HG02571 (cell line): ENCODE results near the gene BRSK1.
"Not testable (repeated sequence)": the region's sequence is repeated elsewhere in the genome, so short reads cannot be mapped to it uniquely, and the experiment has no call there.

Experiments used
- ATAC-seq: cut with Tn5 transposase; IDR thresholded peaks from one replicate; pipeline ENCODE4 v1.9.1; 2021; ENCODE audit warnings: mild to moderate bottlenecking, moderate library complexity; ENCODE audit not compliant: unreplicated experiment

The BRSK1 gene

GRCh38 chr19:55325172-55325571 lies 41.4 kb downstream of the BRSK1 start, which contains the start of gene TMEM150B:
Gene TMEM150B, minus strand, starts transcription at chr19:55325341. Its CDS starts 4,305 bp downstream, at chr19:55321036.
- ATAC-seq = no peak

- not testable (repeated sequence) for ATAC-seq
Observed at GRCh38 chr19:55328774-55329318, 45.0 kb downstream of the BRSK1 start.

GRCh38 chr19:55329791-55330190 lies 46.0 kb downstream of the BRSK1 start:
- ATAC-seq = not testable (repeated sequence)

- no peak for ATAC-seq
Observed at GRCh38 chr19:55333870-55334269, 50.1 kb downstream of the BRSK1 start.

GRCh38 chr19:55336101-55336500 lies 52.3 kb downstream of the BRSK1 start:
- no peak for ATAC-seq

- peak; percentile 84 for ATAC-seq
Observed at GRCh38 chr19:55339105-55339888, 55.5 kb downstream of the BRSK1 start, which contains the start of gene KMT5C. Gene KMT5C, plus strand, starts transcription at chr19:55339876. Its CDS starts 2,061 bp downstream, at chr19:55341937.

GRCh38 chr19:55339889-55340783 lies 56.3 kb downstream of the BRSK1 start:
- no peak for ATAC-seq

- no peak for ATAC-seq
Observed at GRCh38 chr19:55340784-55341147, 57.0 kb downstream of the BRSK1 start.

GRCh38 chr19:55341171-55341588 lies 57.4 kb downstream of the BRSK1 start:
- no peak for ATAC-seq

- no peak for ATAC-seq
Observed at GRCh38 chr19:55341595-55342531, 58.1 kb downstream of the BRSK1 start.

- no peak for ATAC-seq
Observed at GRCh38 chr19:55344444-55344843, 60.6 kb downstream of the BRSK1 start.

- ATAC-seq = no peak
Observed at GRCh38 chr19:55345101-55345817, 61.5 kb downstream of the BRSK1 start.

- ATAC-seq = no peak
Observed at GRCh38 chr19:55345818-55346724, 62.3 kb downstream of the BRSK1 start.

GRCh38 chr19:55346725-55347441 lies 63.1 kb downstream of the BRSK1 start:
- no peak for ATAC-seq

- ATAC-seq = no peak
Observed at GRCh38 chr19:55347442-55348009, 63.7 kb downstream of the BRSK1 start.

GRCh38 chr19:55348317-55349034 lies 64.7 kb downstream of the BRSK1 start:
- ATAC-seq = no peak
